ENCODE measurements around the gene C17orf50.

C17orf50 gene

DNA sequence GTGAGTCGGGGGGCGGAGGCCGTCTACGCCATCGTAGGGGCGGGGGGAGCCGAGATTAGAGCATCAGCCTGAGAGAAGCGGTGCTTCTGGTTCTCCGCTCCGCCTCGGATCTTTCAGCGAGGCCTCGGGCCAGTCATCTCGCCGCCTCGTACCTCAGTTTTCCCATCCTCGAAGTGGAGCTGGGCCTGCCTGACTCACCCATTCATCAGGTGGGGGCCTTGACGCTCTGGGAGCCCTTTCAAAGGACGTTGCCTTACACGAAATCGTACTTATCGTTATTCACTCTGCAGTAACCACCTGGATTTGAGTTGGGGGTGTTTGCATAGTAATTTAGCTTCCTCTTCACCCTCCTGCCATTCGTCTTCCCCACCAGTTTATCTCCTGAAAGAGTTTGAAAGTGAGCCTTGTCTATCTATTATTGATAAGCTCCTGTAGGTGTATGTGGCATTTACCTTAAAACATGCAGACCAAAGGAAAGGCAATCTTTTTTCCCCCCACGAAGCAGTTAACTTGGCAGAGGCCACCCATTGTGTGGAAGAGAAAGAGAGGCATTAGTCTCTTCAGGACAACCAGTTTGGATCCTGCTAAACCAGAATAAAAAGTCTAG, 49.3 kb downstream of the C17orf50 start:
- no peak for DNase-seq (ENCODE audit: low read depth in 1 of 2, low spot score in 1 of 2)

DNA sequence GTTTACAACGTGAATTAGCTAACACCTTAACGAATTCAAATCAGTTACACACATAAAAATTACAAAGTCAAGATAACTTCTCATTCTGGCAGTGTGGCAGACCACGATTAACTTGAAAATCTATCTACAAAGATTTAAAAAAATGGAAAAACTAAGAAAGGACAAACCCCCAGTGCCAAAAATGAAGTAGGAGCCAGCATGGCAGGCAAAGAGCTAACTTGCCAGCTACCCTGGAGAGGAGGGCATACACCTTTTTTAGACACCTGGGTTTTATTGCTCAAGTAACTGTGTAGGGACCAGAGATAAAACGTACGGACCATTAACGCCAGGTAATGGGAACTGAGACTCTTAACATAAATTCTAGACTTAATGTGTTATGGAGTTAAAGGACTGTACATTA, 51.1 kb downstream of the C17orf50 start:
- DNase-seq (ENCODE audit: low read depth in 1 of 2, low spot score in 1 of 2): no peak

DNA sequence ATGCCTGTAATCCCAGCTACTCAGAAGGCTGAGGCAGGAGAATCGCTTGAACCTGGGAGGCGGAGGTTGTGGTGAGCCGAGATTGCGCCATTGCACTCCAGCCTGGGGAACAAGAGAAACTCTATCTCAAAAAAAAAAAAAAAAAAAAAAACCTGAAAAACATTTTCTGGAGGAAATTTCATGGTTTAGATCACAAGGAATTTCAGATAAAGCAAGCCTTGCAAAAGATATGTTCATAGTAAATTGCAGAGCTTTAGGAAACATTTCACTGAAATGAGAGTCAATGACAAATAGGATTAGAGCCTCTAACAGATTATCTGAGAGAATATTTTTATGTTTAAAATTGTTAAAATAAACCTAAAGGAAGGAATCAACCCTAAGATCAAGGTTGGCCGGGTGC, 51.8 kb downstream of the C17orf50 start:
- DNase-seq (ENCODE audit: low read depth in 1 of 2, low spot score in 1 of 2): no peak

Data from activated T-helper 1 cell treated with anti-CD3 and anti-CD28 coated beads, Interleukin-2, amount 50 U/mL, for 16 hours (primary cell).